OCI-LY1 (cell line): ENCODE data around the gene CDYL2.

Experiments used
- CTCF ChIP-seq: fragments of 200-600 bp; sonication (generic), shearing (Covaris generic); IDR thresholded peaks from 2 replicates; pipeline ENCODE4 v1.5.1; 2017; ENCODE audit warnings: mild to moderate bottlenecking, antibody characterized with exemption, low read length, moderate library complexity, mixed read lengths
- EZH2 ChIP-seq: fragments of 200-600 bp; sonication (generic), shearing (Covaris generic); IDR thresholded peaks from 2 replicates; pipeline ENCODE4 v1.8.0; 2017; ENCODE audit warnings: borderline replicate concordance, mixed run types, mild to moderate bottlenecking, antibody characterized with exemption, low read length, moderate library complexity, mixed read lengths

GRCh38 chr16:80639636-80640035, 164.8 kb downstream of the CDYL2 start:
- TF ChIP-seq CTCF (no peak), EZH2 (no peak)
